ENCODE measurements around the gene SDHAF2.

DNA sequence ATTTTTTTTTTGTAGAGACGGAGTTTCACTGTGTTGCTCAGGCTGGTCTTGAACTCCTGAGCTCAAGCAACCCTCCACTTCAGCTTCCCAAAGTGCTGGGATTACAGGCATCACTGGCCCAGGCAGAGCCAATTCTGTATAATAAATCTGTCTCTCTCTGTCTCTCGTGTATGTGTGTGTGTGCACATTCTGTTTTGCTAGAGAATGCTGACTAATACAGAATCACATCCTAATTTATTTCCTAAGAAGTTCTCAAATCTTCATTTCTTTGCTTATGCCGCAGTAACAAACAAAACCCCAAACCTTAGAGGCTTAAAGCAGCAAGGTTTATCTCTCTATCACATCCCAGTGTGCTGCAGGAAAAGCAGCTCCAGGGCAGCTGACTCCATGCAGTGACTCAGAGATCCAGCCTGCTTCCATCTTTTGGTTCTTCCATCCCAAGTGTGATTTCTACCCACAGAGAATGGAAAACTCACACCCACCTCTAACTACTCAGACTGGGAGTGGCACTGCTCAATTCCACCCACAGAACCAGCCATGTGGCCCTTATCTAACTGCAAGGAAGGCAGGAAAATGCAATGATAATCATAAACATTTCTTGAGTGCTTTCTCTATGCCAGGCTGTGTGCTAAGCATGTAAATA lies 43.6 kb downstream of the SDHAF2 start:
- TF ChIP-seq, protein P1, sequence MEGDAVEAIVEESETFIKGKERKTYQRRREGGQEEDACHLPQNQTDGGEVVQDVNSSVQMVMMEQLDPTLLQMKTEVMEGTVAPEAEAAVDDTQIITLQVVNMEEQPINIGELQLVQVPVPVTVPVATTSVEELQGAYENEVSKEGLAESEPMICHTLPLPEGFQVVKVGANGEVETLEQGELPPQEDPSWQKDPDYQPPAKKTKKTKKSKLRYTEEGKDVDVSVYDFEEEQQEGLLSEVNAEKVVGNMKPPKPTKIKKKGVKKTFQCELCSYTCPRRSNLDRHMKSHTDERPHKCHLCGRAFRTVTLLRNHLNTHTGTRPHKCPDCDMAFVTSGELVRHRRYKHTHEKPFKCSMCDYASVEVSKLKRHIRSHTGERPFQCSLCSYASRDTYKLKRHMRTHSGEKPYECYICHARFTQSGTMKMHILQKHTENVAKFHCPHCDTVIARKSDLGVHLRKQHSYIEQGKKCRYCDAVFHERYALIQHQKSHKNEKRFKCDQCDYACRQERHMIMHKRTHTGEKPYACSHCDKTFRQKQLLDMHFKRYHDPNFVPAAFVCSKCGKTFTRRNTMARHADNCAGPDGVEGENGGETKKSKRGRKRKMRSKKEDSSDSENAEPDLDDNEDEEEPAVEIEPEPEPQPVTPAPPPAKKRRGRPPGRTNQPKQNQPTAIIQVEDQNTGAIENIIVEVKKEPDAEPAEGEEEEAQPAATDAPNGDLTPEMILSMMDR (IDR thresholded peaks at IDR 0.05 in 2 of 3, conservative IDR thresholded peaks at IDR 0.05 in 1 of 3; ENCODE audit: borderline replicate concordance in 1 of 3, insufficient read depth in 1 of 3, low read depth in 2 of 3, low read length in 2 of 3) = no peak
- TF ChIP-seq, protein P2, sequence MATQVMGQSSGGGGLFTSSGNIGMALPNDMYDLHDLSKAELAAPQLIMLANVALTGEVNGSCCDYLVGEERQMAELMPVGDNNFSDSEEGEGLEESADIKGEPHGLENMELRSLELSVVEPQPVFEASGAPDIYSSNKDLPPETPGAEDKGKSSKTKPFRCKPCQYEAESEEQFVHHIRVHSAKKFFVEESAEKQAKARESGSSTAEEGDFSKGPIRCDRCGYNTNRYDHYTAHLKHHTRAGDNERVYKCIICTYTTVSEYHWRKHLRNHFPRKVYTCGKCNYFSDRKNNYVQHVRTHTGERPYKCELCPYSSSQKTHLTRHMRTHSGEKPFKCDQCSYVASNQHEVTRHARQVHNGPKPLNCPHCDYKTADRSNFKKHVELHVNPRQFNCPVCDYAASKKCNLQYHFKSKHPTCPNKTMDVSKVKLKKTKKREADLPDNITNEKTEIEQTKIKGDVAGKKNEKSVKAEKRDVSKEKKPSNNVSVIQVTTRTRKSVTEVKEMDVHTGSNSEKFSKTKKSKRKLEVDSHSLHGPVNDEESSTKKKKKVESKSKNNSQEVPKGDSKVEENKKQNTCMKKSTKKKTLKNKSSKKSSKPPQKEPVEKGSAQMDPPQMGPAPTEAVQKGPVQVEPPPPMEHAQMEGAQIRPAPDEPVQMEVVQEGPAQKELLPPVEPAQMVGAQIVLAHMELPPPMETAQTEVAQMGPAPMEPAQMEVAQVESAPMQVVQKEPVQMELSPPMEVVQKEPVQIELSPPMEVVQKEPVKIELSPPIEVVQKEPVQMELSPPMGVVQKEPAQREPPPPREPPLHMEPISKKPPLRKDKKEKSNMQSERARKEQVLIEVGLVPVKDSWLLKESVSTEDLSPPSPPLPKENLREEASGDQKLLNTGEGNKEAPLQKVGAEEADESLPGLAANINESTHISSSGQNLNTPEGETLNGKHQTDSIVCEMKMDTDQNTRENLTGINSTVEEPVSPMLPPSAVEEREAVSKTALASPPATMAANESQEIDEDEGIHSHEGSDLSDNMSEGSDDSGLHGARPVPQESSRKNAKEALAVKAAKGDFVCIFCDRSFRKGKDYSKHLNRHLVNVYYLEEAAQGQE (IDR thresholded peaks at IDR 0.05; ENCODE audit: low read depth) = no peak
- TF ChIP-seq RAD21 (IDR thresholded peaks at IDR 0.05; ENCODE audit: low read depth) = no peak
- TF ChIP-seq POLR2A (IDR thresholded peaks at IDR 0.05; ENCODE audit: borderline replicate concordance, extremely low read depth, insufficient read depth, insufficient read length) = no peak
- no peak for TF ChIP-seq POLR2AphosphoS5 (IDR thresholded peaks at IDR 0.05; ENCODE audit: low read depth, low read length)
- no peak for TF ChIP-seq CBX3 (IDR thresholded peaks at IDR 0.05; ENCODE audit: low read depth)
